AG09319 (cell line): ENCODE results near the gene RBM42.
"Not testable (repeated sequence)": the region's sequence is repeated elsewhere in the genome, so short reads cannot be mapped to it uniquely, and the experiment has no call there.

Experiments used
- DNase-seq: peaks from one replicate; pipeline ENCODE4 v3.0.0-alpha.2; 2010; ENCODE audit warnings: low read depth; ENCODE audit errors: extremely low read depth
- TF ChIP-seq, protein P1 (sequence below): IDR thresholded peaks from 2 replicates; pipeline ENCODE4 v1.5.1; 2011; ENCODE audit warnings: low read depth, mild to moderate bottlenecking, inconsistent platforms, low read length, moderate library complexity

RBM42 gene

GRCh38 chr19:35595928-35596327, 32.9 kb upstream of the RBM42 start:
- TF ChIP-seq, protein P1, sequence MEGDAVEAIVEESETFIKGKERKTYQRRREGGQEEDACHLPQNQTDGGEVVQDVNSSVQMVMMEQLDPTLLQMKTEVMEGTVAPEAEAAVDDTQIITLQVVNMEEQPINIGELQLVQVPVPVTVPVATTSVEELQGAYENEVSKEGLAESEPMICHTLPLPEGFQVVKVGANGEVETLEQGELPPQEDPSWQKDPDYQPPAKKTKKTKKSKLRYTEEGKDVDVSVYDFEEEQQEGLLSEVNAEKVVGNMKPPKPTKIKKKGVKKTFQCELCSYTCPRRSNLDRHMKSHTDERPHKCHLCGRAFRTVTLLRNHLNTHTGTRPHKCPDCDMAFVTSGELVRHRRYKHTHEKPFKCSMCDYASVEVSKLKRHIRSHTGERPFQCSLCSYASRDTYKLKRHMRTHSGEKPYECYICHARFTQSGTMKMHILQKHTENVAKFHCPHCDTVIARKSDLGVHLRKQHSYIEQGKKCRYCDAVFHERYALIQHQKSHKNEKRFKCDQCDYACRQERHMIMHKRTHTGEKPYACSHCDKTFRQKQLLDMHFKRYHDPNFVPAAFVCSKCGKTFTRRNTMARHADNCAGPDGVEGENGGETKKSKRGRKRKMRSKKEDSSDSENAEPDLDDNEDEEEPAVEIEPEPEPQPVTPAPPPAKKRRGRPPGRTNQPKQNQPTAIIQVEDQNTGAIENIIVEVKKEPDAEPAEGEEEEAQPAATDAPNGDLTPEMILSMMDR: no peak
- no peak for DNase-seq

- DNase-seq: no peak
- TF ChIP-seq, protein P1: no peak
Observed at GRCh38 chr19:35596366-35596999, 32.4 kb upstream of the RBM42 start.

- TF ChIP-seq, protein P1: no peak
- no peak for DNase-seq
Observed at GRCh38 chr19:35601971-35602370, 26.9 kb upstream of the RBM42 start.

GRCh38 chr19:35604436-35604835, 24.4 kb upstream of the RBM42 start:
- DNase-seq: not testable (repeated sequence)

DNA sequence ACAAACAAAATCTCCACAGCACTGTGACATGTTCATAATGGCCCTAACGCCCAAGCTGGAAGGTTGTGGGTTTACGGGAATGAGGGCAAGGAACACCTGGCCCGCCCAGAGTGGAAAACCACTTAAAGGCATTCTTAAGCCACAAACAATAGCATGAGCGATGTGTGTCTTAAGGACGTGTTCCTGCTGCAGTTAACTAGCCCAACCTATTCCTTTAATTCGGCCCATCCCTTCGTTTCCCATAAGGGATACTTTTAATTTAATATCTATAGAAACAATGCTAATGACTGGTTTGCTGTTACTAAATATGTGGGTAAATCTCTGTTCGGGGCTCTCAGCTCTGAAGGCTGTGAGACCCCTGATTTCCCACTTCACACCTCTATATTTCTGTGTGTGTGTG, 21.7 kb upstream of the RBM42 start:
- DNase-seq: not testable (repeated sequence)

DNA sequence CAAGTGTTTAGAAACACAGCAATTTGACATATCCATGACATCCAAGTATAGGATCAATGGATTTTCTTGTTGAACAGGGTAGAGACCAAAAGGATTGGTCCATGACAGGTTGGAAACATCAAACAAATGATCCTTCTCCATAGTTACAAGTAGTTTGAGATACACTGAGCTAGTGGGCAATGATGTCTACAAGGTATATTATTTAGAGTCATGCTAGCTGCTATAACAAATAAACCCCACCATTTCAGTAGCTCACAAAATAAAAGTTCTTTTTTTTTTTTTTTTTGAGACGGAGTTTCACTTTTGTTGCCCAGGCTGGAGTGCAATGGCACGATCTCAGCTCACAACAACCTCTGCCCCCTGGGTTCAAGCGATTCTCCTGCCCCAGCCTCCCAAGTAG, 21.2 kb upstream of the RBM42 start:
- TF ChIP-seq, protein P1: no peak
- DNase-seq: no peak

DNA sequence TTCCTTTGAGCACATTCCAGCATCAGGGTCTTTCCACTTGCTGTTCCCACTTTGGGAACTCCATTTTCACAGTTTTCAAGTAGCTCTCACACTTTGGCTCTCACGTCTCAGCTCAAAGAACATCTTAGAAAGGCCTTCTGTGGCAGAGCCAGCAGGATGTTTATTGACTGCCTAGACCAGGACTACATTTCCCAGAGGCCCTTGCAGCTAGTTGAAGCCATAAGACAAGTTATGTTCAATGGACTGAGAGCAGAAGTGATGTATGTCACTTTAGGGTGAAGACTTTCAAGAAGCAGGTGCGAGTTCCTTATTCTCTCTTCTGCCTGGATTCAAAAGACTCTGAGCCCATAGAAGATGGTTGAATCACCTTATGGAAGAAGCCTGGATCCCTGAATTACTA, 20.6 kb upstream of the RBM42 start:
- TF ChIP-seq, protein P1: no peak
- DNase-seq: no peak

GRCh38 chr19:35609851-35610353, 18.9 kb upstream of the RBM42 start:
- TF ChIP-seq, protein P1: no peak
- DNase-seq: no peak
